OCI-LY7 (cell line): ENCODE measurements around the gene ACACA.
"Not testable (repeated sequence)": the region's sequence is repeated elsewhere in the genome, so short reads cannot be mapped to it uniquely, and the experiment has no call there.

Experiments
- EZH2phosphoT487 ChIP-seq: fragments of 200-600 bp; sonication (generic); IDR thresholded peaks from 2 replicates; pipeline ENCODE4 v1.6.1; 2018; ENCODE audit warnings: low read depth, borderline replicate concordance, mild to moderate bottlenecking, mixed run types, antibody characterized with exemption, low read length, moderate library complexity, mixed read lengths
- TF ChIP-seq, protein P1 (sequence below): fragments of 200-600 bp; sonication (generic); conservative IDR thresholded peaks from 2 replicates; pipeline ENCODE4 v1.5.1; 2014; ENCODE audit warnings: mild to moderate bottlenecking, antibody characterized with exemption, low read length, moderate library complexity, mixed read lengths

DNA sequence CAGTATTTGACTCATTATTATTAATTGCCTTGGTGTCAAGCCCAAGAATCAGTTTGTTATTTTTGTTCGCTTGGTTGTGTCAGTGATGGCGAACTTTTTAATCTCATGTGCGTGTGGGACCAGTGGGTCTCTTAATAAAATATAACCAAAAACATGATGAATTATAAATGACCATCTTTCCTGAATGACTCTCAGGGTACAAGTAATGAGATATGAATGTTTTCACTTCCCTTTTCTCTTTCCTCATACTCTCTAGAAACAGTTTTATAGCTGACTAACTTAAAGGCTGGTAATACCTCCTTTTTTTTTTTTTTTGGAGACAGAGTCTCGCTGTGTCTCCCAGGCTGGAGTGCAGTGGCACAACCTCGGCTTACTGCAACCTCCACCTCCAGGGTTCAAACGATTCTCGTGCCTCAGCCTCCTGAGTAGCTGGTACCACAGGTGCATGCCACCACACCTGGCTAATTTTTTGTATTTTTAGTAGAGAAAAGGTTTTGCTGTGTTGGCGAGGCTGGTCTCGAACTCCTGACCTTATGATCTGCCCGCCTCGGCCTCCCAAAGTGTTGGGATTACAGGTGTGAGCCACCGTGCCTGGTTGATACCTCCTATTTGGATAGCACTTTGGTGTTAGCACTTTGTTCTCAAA, 34.9 kb upstream of the ACACA start:
- TF ChIP-seq, protein P1, sequence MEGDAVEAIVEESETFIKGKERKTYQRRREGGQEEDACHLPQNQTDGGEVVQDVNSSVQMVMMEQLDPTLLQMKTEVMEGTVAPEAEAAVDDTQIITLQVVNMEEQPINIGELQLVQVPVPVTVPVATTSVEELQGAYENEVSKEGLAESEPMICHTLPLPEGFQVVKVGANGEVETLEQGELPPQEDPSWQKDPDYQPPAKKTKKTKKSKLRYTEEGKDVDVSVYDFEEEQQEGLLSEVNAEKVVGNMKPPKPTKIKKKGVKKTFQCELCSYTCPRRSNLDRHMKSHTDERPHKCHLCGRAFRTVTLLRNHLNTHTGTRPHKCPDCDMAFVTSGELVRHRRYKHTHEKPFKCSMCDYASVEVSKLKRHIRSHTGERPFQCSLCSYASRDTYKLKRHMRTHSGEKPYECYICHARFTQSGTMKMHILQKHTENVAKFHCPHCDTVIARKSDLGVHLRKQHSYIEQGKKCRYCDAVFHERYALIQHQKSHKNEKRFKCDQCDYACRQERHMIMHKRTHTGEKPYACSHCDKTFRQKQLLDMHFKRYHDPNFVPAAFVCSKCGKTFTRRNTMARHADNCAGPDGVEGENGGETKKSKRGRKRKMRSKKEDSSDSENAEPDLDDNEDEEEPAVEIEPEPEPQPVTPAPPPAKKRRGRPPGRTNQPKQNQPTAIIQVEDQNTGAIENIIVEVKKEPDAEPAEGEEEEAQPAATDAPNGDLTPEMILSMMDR = not testable (repeated sequence)
- not testable (repeated sequence) for TF ChIP-seq EZH2phosphoT487
